Gastrocnemius medialis (tissue), 4 donors: ENCODE measurements around the gene NAXE.

Experiments used
- CTCF ChIP-seq, 5 experiments: fragments of 450-650 bp in 3 of 5; fragments of 200-600 bp in 2 of 5; sonication (generic) in 2 of 5; IDR thresholded peaks in 4 of 5; conservative IDR thresholded peaks in 1 of 5; 1 replicate in 4 of 5; 2 replicates in 1 of 5; pipeline ENCODE4 v1.5.1; 2016 to 2019; ENCODE audit warnings: antibody characterized with exemption in 5 of 5, mild to moderate bottlenecking in 3 of 5, moderate library complexity in 3 of 5
- POLR2A ChIP-seq, 2 donors: fragments of 450-650 bp; IDR thresholded peaks; one replicate each; pipeline ENCODE4 v1.6.1; 2017; ENCODE audit warnings: antibody characterized with exemption in 2 of 2, mild to moderate bottlenecking in 2 of 2, moderate library complexity in 2 of 2

GRCh38 chr1:156623946-156624813, 32.6 kb downstream of the NAXE start:
- peak in 3 of 5 experiments; percentile 9 to 41 (median 25) for TF ChIP-seq CTCF (IDR thresholded peaks at IDR 0.05 in 4 of 5, conservative IDR thresholded peaks at IDR 0.05 in 1 of 5)
- no peak for TF ChIP-seq POLR2A (IDR thresholded peaks at IDR 0.05)
